ENCODE results near the gene LACC1. TPM values are rescaled to one million over a fixed set of nuclear protein-coding genes. Genes with fewer than 3 reads are reported as not detected.

The LACC1 gene
- total and polyA plus RNA-seq, 2 of the 8 experiments (the other 6 are each of a cell fraction or from before 2014, with no cell fraction given) = 0.57 to 3.6 TPM

DNA sequence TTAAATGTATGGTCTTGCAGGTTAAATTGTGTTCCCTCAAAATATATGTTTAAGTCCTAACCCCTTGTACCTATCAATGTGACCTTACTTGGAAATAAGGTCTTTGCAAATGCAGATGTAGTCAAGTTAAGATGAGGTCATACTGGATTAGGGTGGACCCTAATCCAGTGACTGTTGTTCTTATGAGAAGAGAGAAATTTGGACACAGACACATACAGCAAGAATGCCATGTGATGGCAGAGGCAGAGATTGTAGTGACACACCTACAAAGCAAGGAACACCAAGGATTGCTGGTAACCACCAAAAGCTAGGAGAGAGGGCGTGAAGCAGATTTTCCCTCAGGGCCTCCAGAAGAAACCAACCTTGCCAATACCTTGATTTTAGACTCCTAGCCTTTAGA lies 50.2 kb downstream of the LACC1 start:
- no peak for FAIRE-seq
- Histone ChIP-seq H2BK120ac (replicated peaks; ENCODE audit: low read depth, low read length) (no peak overlapping the region), H2BK15ac (ENCODE audit: low read length) (no peak overlapping the region), H3K4me1 (replicated peaks in 1 of 4; ENCODE audit: control insufficient read depth in 3 of 4, insufficient read depth in 4 of 4, low read length in 3 of 4) (no peaks in the 10 kb centered on the region), H3K79me1 (ENCODE audit: low read depth, low read length) (no peaks in the 10 kb centered on the region), H4K5ac (ENCODE audit: insufficient read length, low read depth, low read length) (no peak overlapping the region), H3K4me2 (ENCODE audit: insufficient read depth in 1 of 2, low read depth in 2 of 2, low read length in 2 of 2) (no peak overlapping the region), H3K18ac (ENCODE audit: extremely low read depth, low read length) (no peak overlapping the region), H2BK20ac (ENCODE audit: low read length) (no peak overlapping the region), H3K9ac (replicated peaks in 1 of 4; ENCODE audit: extremely low read depth in 1 of 4, low read depth in 3 of 4, low read length in 3 of 4) (no peak overlapping the region), H3K23ac (ENCODE audit: insufficient read length) (no peak overlapping the region), H3K14ac (ENCODE audit: insufficient read length) (no peak overlapping the region), H2BK5ac (ENCODE audit: low read depth, low read length) (no peak overlapping the region), H3K27me3 (replicated peaks in 1 of 4; ENCODE audit: control insufficient read depth in 3 of 4, extremely low read depth in 1 of 4, insufficient read depth in 3 of 4, low read length in 3 of 4) (no peaks in the 10 kb centered on the region), H2AK5ac (ENCODE audit: low read depth, low read length) (no peak overlapping the region), H3K23me2 (ENCODE audit: low read depth, low read length) (no peaks in the 10 kb centered on the region), H3K36me3 (ENCODE audit: control insufficient read depth in 2 of 4, insufficient read depth in 4 of 4, low read length in 3 of 4) (no peaks in the 10 kb centered on the region), H2BK12ac (ENCODE audit: low read depth, low read length) (no peak overlapping the region), H4K8ac (ENCODE audit: extremely low read depth, insufficient read depth, low read length) (no peak overlapping the region), H3K79me2 (ENCODE audit: control insufficient read depth in 1 of 2, insufficient read depth in 2 of 2, low read length in 2 of 2) (no peaks in the 10 kb centered on the region), H3K56ac (replicated peaks; ENCODE audit: insufficient read length, low read depth, low read length) (no peak overlapping the region), H3K27ac (ENCODE audit: low read depth, low read length) (no peak overlapping the region), H4K20me1 (replicated peaks in 1 of 2; ENCODE audit: control insufficient read depth in 1 of 2, insufficient read depth in 2 of 2, low read length in 2 of 2) (no peaks in the 10 kb centered on the region), H3K4ac (replicated peaks; ENCODE audit: insufficient read length, low read depth, low read length) (no peak overlapping the region), H3K4me3 (ENCODE audit: extremely low read depth in 1 of 4, insufficient read depth in 2 of 4, low read depth in 3 of 4, low read length in 4 of 4) (no peak overlapping the region), H3K9me3 (ENCODE audit: insufficient read depth in 2 of 2, low read depth in 1 of 2, low read length in 1 of 2) (no peaks in the 10 kb centered on the region), H4K91ac (replicated peaks; ENCODE audit: insufficient read length, low read length) (no peak overlapping the region), H2AFZ (ENCODE audit: low read length) (no peak overlapping the region)
- CTCF ChIA-PET (ENCODE audit: partially characterized antibody) = no interaction called here
- 84% methylated on average over 1 of the region's 1 CpG; no CpG with 5 or more reads in 1 of the 2 experiments for WGBS, 2 experiments (ENCODE audit: extremely low coverage in 1 of 2, insufficient coverage in 1 of 2, insufficient read length in 1 of 2, insufficient replicate concordance in 2 of 2, low coverage in 1 of 2, low lambda C conversion rate in 2 of 2, missing lambda C conversion rate in 1 of 2)
- no peak for TF ChIP-seq SRF (IDR thresholded peaks at IDR 0.05; ENCODE audit: low read depth, low read length)
- no peak for TF ChIP-seq CBX5 (IDR thresholded peaks at IDR 0.05; ENCODE audit: low read depth, low read length)
- no peak for TF ChIP-seq SIX5 (IDR thresholded peaks at IDR 0.05; ENCODE audit: low read depth, low read length)
- TF ChIP-seq SP4 (IDR thresholded peaks at IDR 0.05; ENCODE audit: low read length) = no peak
- TF ChIP-seq RAD21 (IDR thresholded peaks at IDR 0.05 in 1 of 2, conservative IDR thresholded peaks at IDR 0.05 in 1 of 2; ENCODE audit: low read depth in 2 of 2, low read length in 2 of 2) = no peak
- TF ChIP-seq CEBPB (IDR thresholded peaks at IDR 0.05; ENCODE audit: low read depth, low read length) = no peak
- TF ChIP-seq KDM1A (IDR thresholded peaks at IDR 0.05; ENCODE audit: borderline replicate concordance, low read length) = no peak
- TF ChIP-seq NANOG (IDR thresholded peaks at IDR 0.05; ENCODE audit: insufficient read depth, low read depth, low read length, poor library complexity, severe bottlenecking) = no peak
- TF ChIP-seq EZH2 (IDR thresholded peaks at IDR 0.05; ENCODE audit: low read depth, low read length, severe bottlenecking) = no peak
- TF ChIP-seq SIRT6 (IDR thresholded peaks at IDR 0.05; ENCODE audit: low read length) = no peak
- TF ChIP-seq, protein P1, sequence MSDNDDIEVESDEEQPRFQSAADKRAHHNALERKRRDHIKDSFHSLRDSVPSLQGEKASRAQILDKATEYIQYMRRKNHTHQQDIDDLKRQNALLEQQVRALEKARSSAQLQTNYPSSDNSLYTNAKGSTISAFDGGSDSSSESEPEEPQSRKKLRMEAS (IDR thresholded peaks at IDR 0.05) = no peak
- no peak for TF ChIP-seq BCL11A (IDR thresholded peaks at IDR 0.05; ENCODE audit: low read depth in 2 of 2, low read length in 2 of 2)
- TF ChIP-seq CHD2 (IDR thresholded peaks at IDR 0.05; ENCODE audit: low read length) = no peak
- DNase-seq (ENCODE audit: low read depth in 1 of 2, low spot score in 2 of 2) = no peak
- POLR2A ChIA-PET (ENCODE audit: partially characterized antibody) = no interaction called here
